Measurements from ENCODE around the gene PPP1R13L.

- TF ChIP-seq CTCF (IDR thresholded peaks at IDR 0.05) (no peak), EZH2 (IDR thresholded peaks at IDR 0.05; ENCODE audit: borderline replicate concordance, insufficient read depth, low read depth, low read length, poor library complexity, severe bottlenecking) (no peak)
Measured at GRCh38 chr19:45408121-45408520, 3.3 kb upstream of the PPP1R13L start.

All from B cell (primary cell).